ENCODE data around the gene C11orf42. TPM values are rescaled to one million over a fixed set of nuclear protein-coding genes. Genes with fewer than 3 reads are reported as not detected.

C11orf42 gene
- total RNA-seq (10 to 100 TPM; 10.1 to 38.5 TPM), polyA plus RNA-seq (ENCODE audit: insufficient read depth, low read depth, low replicate concordance) (28.9 TPM)
- long read RNA-seq, donor 1: 0 reads
- long read RNA-seq, donor 2: 0 reads

GRCh38 chr11:6205366-6205765 is at the start of gene C11orf42:
Gene C11orf42, plus strand, starts transcription at chr11:6205557. Its CDS starts 59 bp downstream, at chr11:6205616.
- DNase-seq: no peak
- WGBS, 2 donors: 85 to 100% methylated on average over 1 of the region's 1 CpG
- Histone ChIP-seq H3K27me3 (no peaks in the 10 kb centered on the region), H3K4me1 (no peaks in the 10 kb centered on the region), H3K4me3 (no peak within 1 kb of the TSS), H3K36me3 (ENCODE audit: low read depth, missing control alignments) (no peaks in the 10 kb centered on the region), H3K9me3 (no peaks in the 10 kb centered on the region), H3K27ac (no peak within 1 kb of the TSS)
- intact Hi-C loops (cut with DNase I; ENCODE audit: low total_unique reads): no loop called here
- TF ChIP-seq CTCF (IDR thresholded peaks at IDR 0.05) (no peak), POLR2A (IDR thresholded peaks at IDR 0.05) (no peak)

- H3K4me3 ChIP-seq: no peak overlapping the region
- no peaks in the 10 kb centered on the region for H3K36me3 ChIP-seq (ENCODE audit: low read depth, missing control alignments)
- no peaks in the 10 kb centered on the region for H3K4me1 ChIP-seq
- H3K27ac ChIP-seq: no peak overlapping the region
- no peak for DNase-seq
- 74 to 77% methylated on average over 7 of the region's 7 CpGs for WGBS, 2 donors
- H3K27me3 ChIP-seq: no peaks in the 10 kb centered on the region
- no peaks in the 10 kb centered on the region for H3K9me3 ChIP-seq
- TF ChIP-seq CTCF (IDR thresholded peaks at IDR 0.05) (no peak), POLR2A (IDR thresholded peaks at IDR 0.05) (no peak)
- intact Hi-C loops (cut with DNase I; ENCODE audit: low total_unique reads): no loop called here
Observed at GRCh38 chr11:6156628-6157359, 48.6 kb upstream of the C11orf42 start.

GRCh38 chr11:6170226-6170625 is 35.1 kb upstream of the C11orf42 start, which contains the start of gene OR52B2:
Gene OR52B2, minus strand, starts transcription at chr11:6170326. Its CDS starts 0 bp downstream, at chr11:6170326.
- Histone ChIP-seq H3K27ac (no peak within 1 kb of the TSS), H3K4me1 (no peaks in the 10 kb centered on the region), H3K36me3 (ENCODE audit: low read depth, missing control alignments) (no peaks in the 10 kb centered on the region), H3K4me3 (no peak within 1 kb of the TSS), H3K9me3 (no peaks in the 10 kb centered on the region), H3K27me3 (no peaks in the 10 kb centered on the region)
- intact Hi-C loops (cut with DNase I; ENCODE audit: low total_unique reads): no loop called here
- WGBS, 2 donors: 72 to 84% methylated on average over 1 of the region's 1 CpG
- TF ChIP-seq CTCF (IDR thresholded peaks at IDR 0.05) (no peak), POLR2A (IDR thresholded peaks at IDR 0.05) (no peak)
- DNase-seq: no peak

GRCh38 chr11:6175440-6175839 is 29.9 kb upstream of the C11orf42 start:
- Histone ChIP-seq H3K27me3 (no peaks in the 10 kb centered on the region), H3K27ac (no peak overlapping the region), H3K36me3 (ENCODE audit: low read depth, missing control alignments) (no peaks in the 10 kb centered on the region), H3K9me3 (no peaks in the 10 kb centered on the region), H3K4me3 (no peak overlapping the region), H3K4me1 (no peaks in the 10 kb centered on the region)
- TF ChIP-seq CTCF (IDR thresholded peaks at IDR 0.05) (no peak), POLR2A (IDR thresholded peaks at IDR 0.05) (no peak)
- DNase-seq: no peak
- intact Hi-C loops (cut with DNase I; ENCODE audit: low total_unique reads): no loop called here
- 58 to 60% methylated on average over 2 of the region's 2 CpGs for WGBS, 2 donors

GRCh38 chr11:6191742-6192141 is 13.6 kb upstream of the C11orf42 start:
- no peak for TF ChIP-seq POLR2A (IDR thresholded peaks at IDR 0.05)
- TF ChIP-seq CTCF (IDR thresholded peaks at IDR 0.05): no peak
- Histone ChIP-seq H3K4me3 (no peak overlapping the region), H3K9me3 (no peaks in the 10 kb centered on the region), H3K4me1 (no peaks in the 10 kb centered on the region), H3K27me3 (no peaks in the 10 kb centered on the region), H3K27ac (no peak overlapping the region), H3K36me3 (ENCODE audit: low read depth, missing control alignments) (no peaks in the 10 kb centered on the region)
- no peak for DNase-seq
- intact Hi-C loops (cut with DNase I; ENCODE audit: low total_unique reads): no loop called here

All from testis (tissue), 5 donors.